ENCODE measurements around the gene SEMA4B.
"Not testable (repeated sequence)": the region's sequence is repeated elsewhere in the genome, so short reads cannot be mapped to it uniquely, and the experiment has no call there.

SEMA4B gene

GRCh38 chr15:90268415-90268814 is 67.3 kb downstream of the SEMA4B start:
- H3K4me1 Mint-ChIP-seq (ENCODE audit: low read depth) = peaks cover 66% of the 10 kb centered on the region
- peak overlapping the region; percentile 97 for H3K4me3 Mint-ChIP-seq
- peak overlapping the region; percentile 76 for H3K27ac Mint-ChIP-seq
- no peaks in the 10 kb centered on the region for H3K27me3 Mint-ChIP-seq
- peaks cover 4% of the 10 kb centered on the region for H3K36me3 Mint-ChIP-seq
- H3K9me3 Mint-ChIP-seq (ENCODE audit: low read depth) = no peaks in the 10 kb centered on the region

GRCh38 chr15:90270502-90271150 is 69.5 kb downstream of the SEMA4B start:
- Mint-ChIP-seq H3K4me1 (ENCODE audit: low read depth) (peaks cover 58% of the 10 kb centered on the region), H3K9me3 (ENCODE audit: low read depth) (no peaks in the 10 kb centered on the region), H3K27me3 (no peaks in the 10 kb centered on the region), H3K4me3 (peak overlapping the region; percentile 55), H3K36me3 (peaks cover 7% of the 10 kb centered on the region), H3K27ac (peak overlapping the region; percentile 79)

DNA sequence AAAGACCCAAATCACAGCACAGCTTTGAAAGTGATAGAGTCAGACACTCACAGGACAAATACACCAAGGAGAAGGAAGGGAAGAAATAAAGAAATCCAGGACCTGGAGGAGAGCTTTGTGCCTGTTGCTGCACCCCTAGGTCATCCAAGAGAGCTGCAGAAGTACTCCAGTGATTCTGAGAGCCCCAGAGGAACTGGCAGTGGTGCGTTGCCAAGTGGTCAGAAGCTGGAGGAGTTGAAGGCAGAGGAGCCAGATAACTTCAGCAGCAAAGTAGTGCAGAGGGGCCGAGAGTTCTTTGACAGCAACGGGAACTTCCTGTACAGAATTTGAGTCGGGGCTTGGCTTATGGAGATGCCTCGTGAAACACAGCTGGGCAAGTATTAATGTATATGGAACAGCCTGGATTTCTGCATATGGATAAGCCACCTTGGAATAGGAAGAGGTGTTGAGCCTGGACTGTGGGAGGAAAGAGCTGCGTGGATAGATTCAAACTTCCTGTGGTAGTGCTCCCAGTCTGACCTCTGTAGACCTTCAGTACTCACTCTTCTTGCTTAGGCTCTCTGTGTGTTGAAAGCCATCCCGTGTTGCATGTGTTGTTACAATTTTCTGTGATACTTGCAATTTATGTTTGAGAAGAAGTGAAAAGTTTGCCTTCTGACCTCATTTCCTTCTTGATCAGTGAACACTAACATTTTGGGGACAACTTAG is 70.5 kb downstream of the SEMA4B start:
- peaks cover 7% of the 10 kb centered on the region for H3K36me3 Mint-ChIP-seq
- no peaks in the 10 kb centered on the region for H3K27me3 Mint-ChIP-seq
- no peaks in the 10 kb centered on the region for H3K9me3 Mint-ChIP-seq (ENCODE audit: low read depth)
- H3K4me1 Mint-ChIP-seq (ENCODE audit: low read depth) = peaks cover 56% of the 10 kb centered on the region
- H3K27ac Mint-ChIP-seq = peak overlapping the region; percentile 79
- no peak overlapping the region for H3K4me3 Mint-ChIP-seq

DNA sequence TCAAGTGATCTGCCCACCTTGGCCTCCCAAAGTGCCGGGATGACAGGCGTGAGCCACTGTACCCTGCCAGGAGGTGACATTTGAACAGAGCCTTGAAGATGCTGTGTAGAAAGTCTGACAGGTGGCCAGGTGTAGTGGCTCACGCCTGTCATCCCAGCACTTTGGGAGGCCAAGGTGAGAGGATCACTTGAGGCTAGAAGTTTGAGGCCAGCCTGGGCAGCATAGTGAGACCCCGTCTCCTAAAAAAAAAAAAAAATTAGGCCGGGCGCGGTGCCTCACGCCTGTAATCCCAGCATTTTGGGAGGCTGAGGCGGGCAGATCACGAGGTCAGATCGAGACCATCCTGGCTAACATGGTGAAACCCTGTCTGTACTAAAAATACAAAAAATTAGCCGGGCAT is 77.3 kb downstream of the SEMA4B start:
- H3K4me1 Mint-ChIP-seq (ENCODE audit: low read depth); H3K4me3 Mint-ChIP-seq; H3K27ac Mint-ChIP-seq; H3K9me3 Mint-ChIP-seq (ENCODE audit: low read depth); H3K36me3 Mint-ChIP-seq; H3K27me3 Mint-ChIP-seq: not testable (repeated sequence)

All from activated naive CD8-positive, alpha-beta T cell (primary cell).